SK-N-SH treated with all-trans-retinoic acid at 6 μM for 48 hours (cell line): Measurements from ENCODE around the gene S100Z.

Experiments used
- ESRRG ChIP-seq: fragments of 250-450 bp; sonication (Bioruptor Pico); IDR thresholded peaks from 2 replicates; pipeline ENCODE4 v1.6.1; 2021; ENCODE audit warnings: mild to moderate bottlenecking
- GLIS3 ChIP-seq: fragments of 250-450 bp; sonication (Bioruptor Pico); IDR thresholded peaks from 2 replicates; pipeline ENCODE4 v1.5.0; 2020; ENCODE audit warnings: mild to moderate bottlenecking, moderate library complexity
- ISL1 ChIP-seq: fragments of 250-450 bp; sonication (Bioruptor Pico); IDR thresholded peaks from 2 replicates; pipeline ENCODE4 v2.1.2; 2022; ENCODE audit warnings: mild to moderate bottlenecking, moderate library complexity
- RARB ChIP-seq: fragments of 250-450 bp; sonication (Bioruptor Pico); IDR thresholded peaks from 2 replicates; pipeline ENCODE4 v1.8.0; 2021; ENCODE audit warnings: mild to moderate bottlenecking, moderate library complexity
- TCF4 ChIP-seq: fragments of 250-450 bp; sonication (Bioruptor Pico); IDR thresholded peaks from 2 replicates; pipeline ENCODE4 v1.8.0; 2021; ENCODE audit warnings: mild to moderate bottlenecking, moderate library complexity, borderline replicate concordance
- TOX ChIP-seq: fragments of 250-450 bp; sonication (Bioruptor Pico); IDR thresholded peaks from 2 replicates; pipeline ENCODE4 v1.8.0; 2021; ENCODE audit warnings: mild to moderate bottlenecking, moderate library complexity, borderline replicate concordance
- TSHZ2 ChIP-seq: fragments of 250-450 bp; sonication (Bioruptor Pico); IDR thresholded peaks from 2 replicates; pipeline ENCODE4 v1.5.0; 2020; ENCODE audit warnings: mild to moderate bottlenecking, moderate library complexity
- ZFP3 ChIP-seq: fragments of 250-450 bp; sonication (Bioruptor Pico); IDR thresholded peaks from 2 replicates; pipeline ENCODE4 v1.5.0; 2020; ENCODE audit warnings: mild to moderate bottlenecking, moderate library complexity
- ZFP30 ChIP-seq: fragments of 450-650 bp; formaldehyde crosslinking; IDR thresholded peaks from 2 replicates; pipeline ENCODE4 v1.5.0; 2022; ENCODE audit warnings: mild to moderate bottlenecking, moderate library complexity
- ZNF565 ChIP-seq: fragments of 450-650 bp; formaldehyde crosslinking; conservative IDR thresholded peaks from 2 replicates; pipeline ENCODE4 v1.5.0; 2020; ENCODE audit warnings: low read depth, mild to moderate bottlenecking, moderate library complexity
- ZNF8 ChIP-seq: fragments of 450-650 bp; formaldehyde crosslinking; IDR thresholded peaks from 2 replicates; pipeline ENCODE4 v1.5.0; 2020; ENCODE audit warnings: mild to moderate bottlenecking, moderate library complexity
- TF ChIP-seq, protein P1 (sequence below): fragments of 250-450 bp; sonication (Bioruptor Pico); IDR thresholded peaks from 2 replicates; pipeline ENCODE4 v1.8.0; 2020; ENCODE audit warnings: mild to moderate bottlenecking, moderate library complexity, borderline replicate concordance
- TF ChIP-seq, protein P2 (sequence below): fragments of 250-450 bp; sonication (Bioruptor Pico); IDR thresholded peaks from 2 replicates; pipeline ENCODE4 v1.5.1; 2021; ENCODE audit warnings: mild to moderate bottlenecking, moderate library complexity
- TF ChIP-seq, protein P3 (sequence below): fragments of 250-450 bp; sonication (Bioruptor Pico); IDR thresholded peaks from 2 replicates; pipeline ENCODE4 v1.8.0; 2021; ENCODE audit warnings: low read depth, mild to moderate bottlenecking, moderate library complexity, borderline replicate concordance

GRCh38 chr5:76836181-76836580, 13.6 kb upstream of the S100Z start:
- no peak for TF ChIP-seq TSHZ2
- TF ChIP-seq TCF4 (CRISPR knock-in tag), result no peak
- no peak for TF ChIP-seq ZFP3 (CRISPR knock-in tag)
- TF ChIP-seq, protein P1, sequence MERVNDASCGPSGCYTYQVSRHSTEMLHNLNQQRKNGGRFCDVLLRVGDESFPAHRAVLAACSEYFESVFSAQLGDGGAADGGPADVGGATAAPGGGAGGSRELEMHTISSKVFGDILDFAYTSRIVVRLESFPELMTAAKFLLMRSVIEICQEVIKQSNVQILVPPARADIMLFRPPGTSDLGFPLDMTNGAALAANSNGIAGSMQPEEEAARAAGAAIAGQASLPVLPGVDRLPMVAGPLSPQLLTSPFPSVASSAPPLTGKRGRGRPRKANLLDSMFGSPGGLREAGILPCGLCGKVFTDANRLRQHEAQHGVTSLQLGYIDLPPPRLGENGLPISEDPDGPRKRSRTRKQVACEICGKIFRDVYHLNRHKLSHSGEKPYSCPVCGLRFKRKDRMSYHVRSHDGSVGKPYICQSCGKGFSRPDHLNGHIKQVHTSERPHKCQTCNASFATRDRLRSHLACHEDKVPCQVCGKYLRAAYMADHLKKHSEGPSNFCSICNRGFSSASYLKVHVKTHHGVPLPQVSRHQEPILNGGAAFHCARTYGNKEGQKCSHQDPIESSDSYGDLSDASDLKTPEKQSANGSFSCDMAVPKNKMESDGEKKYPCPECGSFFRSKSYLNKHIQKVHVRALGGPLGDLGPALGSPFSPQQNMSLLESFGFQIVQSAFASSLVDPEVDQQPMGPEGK, result no peak
- TF ChIP-seq ZFP30 (CRISPR knock-in tag), result no peak
- TF ChIP-seq ESRRG (CRISPR knock-in tag), result no peak
- TF ChIP-seq, protein P2, sequence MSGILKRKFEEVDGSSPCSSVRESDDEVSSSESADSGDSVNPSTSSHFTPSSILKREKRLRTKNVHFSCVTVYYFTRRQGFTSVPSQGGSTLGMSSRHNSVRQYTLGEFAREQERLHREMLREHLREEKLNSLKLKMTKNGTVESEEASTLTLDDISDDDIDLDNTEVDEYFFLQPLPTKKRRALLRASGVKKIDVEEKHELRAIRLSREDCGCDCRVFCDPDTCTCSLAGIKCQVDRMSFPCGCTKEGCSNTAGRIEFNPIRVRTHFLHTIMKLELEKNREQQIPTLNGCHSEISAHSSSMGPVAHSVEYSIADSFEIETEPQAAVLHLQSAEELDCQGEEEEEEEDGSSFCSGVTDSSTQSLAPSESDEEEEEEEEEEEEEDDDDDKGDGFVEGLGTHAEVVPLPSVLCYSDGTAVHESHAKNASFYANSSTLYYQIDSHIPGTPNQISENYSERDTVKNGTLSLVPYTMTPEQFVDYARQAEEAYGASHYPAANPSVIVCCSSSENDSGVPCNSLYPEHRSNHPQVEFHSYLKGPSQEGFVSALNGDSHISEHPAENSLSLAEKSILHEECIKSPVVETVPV (CRISPR knock-in tag), result no peak
- TF ChIP-seq RARB, result no peak
- TF ChIP-seq, protein P3, sequence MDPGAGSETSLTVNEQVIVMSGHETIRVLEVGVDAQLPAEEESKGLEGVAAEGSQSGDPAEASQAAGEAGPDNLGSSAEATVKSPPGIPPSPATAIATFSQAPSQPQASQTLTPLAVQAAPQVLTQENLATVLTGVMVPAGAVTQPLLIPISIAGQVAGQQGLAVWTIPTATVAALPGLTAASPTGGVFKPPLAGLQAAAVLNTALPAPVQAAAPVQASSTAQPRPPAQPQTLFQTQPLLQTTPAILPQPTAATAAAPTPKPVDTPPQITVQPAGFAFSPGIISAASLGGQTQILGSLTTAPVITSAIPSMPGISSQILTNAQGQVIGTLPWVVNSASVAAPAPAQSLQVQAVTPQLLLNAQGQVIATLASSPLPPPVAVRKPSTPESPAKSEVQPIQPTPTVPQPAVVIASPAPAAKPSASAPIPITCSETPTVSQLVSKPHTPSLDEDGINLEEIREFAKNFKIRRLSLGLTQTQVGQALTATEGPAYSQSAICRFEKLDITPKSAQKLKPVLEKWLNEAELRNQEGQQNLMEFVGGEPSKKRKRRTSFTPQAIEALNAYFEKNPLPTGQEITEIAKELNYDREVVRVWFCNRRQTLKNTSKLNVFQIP (CRISPR knock-in tag), result no peak
- TF ChIP-seq GLIS3 (CRISPR knock-in tag), result no peak
- TF ChIP-seq ZNF8 (CRISPR knock-in tag), result no peak
- no peak for TF ChIP-seq ISL1 (CRISPR knock-in tag)
- no peak for TF ChIP-seq ZNF565 (CRISPR knock-in tag)
- no peak for TF ChIP-seq TOX
